Measurements from ENCODE around the gene RYR3.

- TF ChIP-seq POLR2A (IDR thresholded peaks at IDR 0.05; ENCODE audit: low read depth, low read length) (no peak), FOXM1 (IDR thresholded peaks at IDR 0.05; ENCODE audit: low read depth, low read length) (no peak), RFX5 (IDR thresholded peaks at IDR 0.05; ENCODE audit: low read depth, low read length) (no peak), CTCF (IDR thresholded peaks at IDR 0.05 in 2 of 3, conservative IDR thresholded peaks at IDR 0.05 in 1 of 3; ENCODE audit: control insufficient read depth in 2 of 3, extremely low read depth in 1 of 3, insufficient read depth in 1 of 3, low read depth in 3 of 3, low read length in 3 of 3) (no peak), KDM1A (IDR thresholded peaks at IDR 0.05; ENCODE audit: borderline replicate concordance) (no peak), BHLHE40 (IDR thresholded peaks at IDR 0.05; ENCODE audit: borderline replicate concordance in 1 of 2, low read depth in 2 of 2, low read length in 1 of 2) (no peak), MTA3 (IDR thresholded peaks at IDR 0.05; ENCODE audit: borderline replicate concordance, low read length) (no peak), EGR1 (IDR thresholded peaks at IDR 0.05; ENCODE audit: borderline replicate concordance in 1 of 2, low read depth in 2 of 2, low read length in 2 of 2) (no peak)
These were observed 515.4 kb downstream of the RYR3 start for GRCh38 chr15:33826201-33826600.
